IMR-90 (cell line): ENCODE data around the gene TMEM200C. TPM values are rescaled to one million over a fixed set of nuclear protein-coding genes. Genes with fewer than 3 reads are reported as not detected.

Experiments
- ATAC-seq: fragments of 200-7000 bp; cut with Tn5 transposase; 2 replicates; pipeline ENCODE4 v1.9.1; 2020; ENCODE audit warnings: low read depth, mild to moderate bottlenecking, moderate library complexity
- BruUV-seq: library from RNA; stranded (reverse); fragments of 400-500 nt; replicated peaks from 2 replicates; lab custom pipeline; 2021; lab: Mats Ljungman, UMichigan
- CTCF ChIA-PET: fragments of 300-600 bp; formaldehyde crosslinking; extraction: SDS; loops from one replicate; lab custom pipeline; 2021; ENCODE audit warnings: antibody characterized with exemption; lab: Yijun Ruan, JAX
- POLR2A ChIA-PET: fragments of 300-600 bp; sonication (Branson Sonifier 250); formaldehyde crosslinking; loops from one replicate; lab custom pipeline; 2022; ENCODE audit warnings: antibody characterized with exemption; ENCODE audit not compliant: unreplicated experiment; lab: Charles Lee
- DNase-seq: peaks from one replicate; pipeline ENCODE4 v3.0.0; 2013
- H2AFZ ChIP-seq: replicated peaks from 2 replicates; pipeline ENCODE3; 2013; ENCODE audit warnings: low read length, mild to moderate bottlenecking; ENCODE audit not compliant: poor library complexity
- H2AK5ac ChIP-seq: 2 replicates; pipeline ENCODE4 v1.6.1; 2013; ENCODE audit warnings: low read depth, low read length, inconsistent platforms
- H2AK9ac ChIP-seq: replicated peaks from 2 replicates; pipeline ENCODE3; 2013; ENCODE audit warnings: mild to moderate bottlenecking, low read depth, low read length, moderate library complexity; ENCODE audit not compliant: poor library complexity
- H2BK120ac ChIP-seq: 2 replicates; pipeline ENCODE4 v1.6.1; 2013; ENCODE audit warnings: low read depth, low read length, inconsistent platforms
- H2BK15ac ChIP-seq: 3 replicates; pipeline ENCODE4 v1.6.1; 2013; ENCODE audit warnings: low read depth, low read length, inconsistent platforms
- H2BK20ac ChIP-seq: 2 replicates; pipeline ENCODE4 v1.6.1; 2013; ENCODE audit warnings: low read depth, mild to moderate bottlenecking, inconsistent platforms, low read length, moderate library complexity
- H2BK5ac ChIP-seq: 2 replicates; pipeline ENCODE4 v1.6.1; 2013; ENCODE audit warnings: mild to moderate bottlenecking, low read depth, low read length, inconsistent platforms; ENCODE audit not compliant: poor library complexity, severe bottlenecking
- H3K14ac ChIP-seq: replicated peaks from 2 replicates; pipeline ENCODE4 v1.6.1; 2013; ENCODE audit warnings: low read depth, low read length, inconsistent platforms
- H3K18ac ChIP-seq: 2 replicates; pipeline ENCODE4 v1.6.1; 2013; ENCODE audit warnings: low read depth, low read length, control low read depth
- H3K23ac ChIP-seq: 2 replicates; pipeline ENCODE4 v1.6.1; 2013; ENCODE audit warnings: low read depth, low read length, inconsistent platforms
- H3K27ac ChIP-seq: 2 replicates; pipeline ENCODE4 v1.5.1; 2013; ENCODE audit warnings: mild to moderate bottlenecking, control low read depth, low read length; ENCODE audit not compliant: insufficient read depth
- H3K27me3 ChIP-seq: 2 replicates; pipeline ENCODE4 v1.6.1; 2013; ENCODE audit warnings: low read length; ENCODE audit not compliant: control insufficient read depth, insufficient read depth
- H3K36me3 ChIP-seq: 2 replicates; pipeline ENCODE4 v1.6.1; 2013; ENCODE audit warnings: low read length, mixed read lengths; ENCODE audit not compliant: control insufficient read depth, insufficient read depth
- H3K4ac ChIP-seq: 2 replicates; pipeline ENCODE4 v1.6.1; 2013; ENCODE audit warnings: low read depth, low read length, inconsistent platforms
- H3K4me1 ChIP-seq: 2 replicates; pipeline ENCODE4 v1.6.1; 2013; ENCODE audit warnings: low read length, mixed read lengths; ENCODE audit not compliant: control insufficient read depth, insufficient read depth
- H3K4me2 ChIP-seq: 2 replicates; pipeline ENCODE4 v1.6.1; 2013; ENCODE audit warnings: low read depth, mild to moderate bottlenecking, control low read depth, low read length, moderate library complexity
- H3K4me3 ChIP-seq: 2 replicates; pipeline ENCODE4 v1.5.1; 2013; ENCODE audit warnings: low read depth, mild to moderate bottlenecking, control low read depth, low read length, moderate library complexity; ENCODE audit not compliant: insufficient read depth
- H3K56ac ChIP-seq: 2 replicates; pipeline ENCODE4 v1.6.1; 2013; ENCODE audit warnings: low read length, inconsistent platforms; ENCODE audit not compliant: insufficient read depth; ENCODE audit errors: extremely low read depth
- H3K79me1 ChIP-seq, 2 experiments: 2 replicates each; pipeline ENCODE4 v1.6.1; 2013; ENCODE audit warnings: low read length in 2 of 2, inconsistent platforms in 1 of 2, low read depth in 1 of 2
- H3K9ac ChIP-seq: 2 replicates; pipeline ENCODE4 v1.6.1; 2013; ENCODE audit warnings: low read depth, low read length, control low read depth
- H3K9me1 ChIP-seq: 2 replicates; pipeline ENCODE4 v1.6.1; 2013; ENCODE audit warnings: low read length, inconsistent platforms; ENCODE audit not compliant: insufficient read depth
- H3K9me3 ChIP-seq: 2 replicates; pipeline ENCODE4 v1.6.1; 2013; ENCODE audit warnings: low read length; ENCODE audit not compliant: control insufficient read depth, insufficient read depth
- H4K20me1 ChIP-seq: 2 replicates; pipeline ENCODE4 v1.6.1; 2013; ENCODE audit warnings: low read length, inconsistent platforms; ENCODE audit not compliant: insufficient read depth
- H4K5ac ChIP-seq: 2 replicates; pipeline ENCODE4 v1.6.1; 2013; ENCODE audit warnings: mild to moderate bottlenecking, low read depth, low read length, control low read depth
- H4K8ac ChIP-seq, 2 experiments: 2 replicates each; pipeline ENCODE4 v1.6.1; 2013; ENCODE audit warnings: low read depth in 2 of 2, low read length in 2 of 2, control low read depth in 1 of 2, inconsistent platforms in 1 of 2
- H4K91ac ChIP-seq: 2 replicates; pipeline ENCODE4 v1.6.1; 2013; ENCODE audit warnings: low read depth, low read length, inconsistent platforms; ENCODE audit not compliant: insufficient read depth
- BHLHE40 ChIP-seq: fragments of 150-350 bp; IDR thresholded peaks from 2 replicates; pipeline ENCODE4 v1.6.1; 2016; ENCODE audit warnings: mild to moderate bottlenecking, low read depth, low read length
- MAFK ChIP-seq: IDR thresholded peaks from 2 replicates; pipeline ENCODE4 v1.6.1; 2012; ENCODE audit warnings: low read depth, low read length, improper control_type of control experiment
- RFX5 ChIP-seq: IDR thresholded peaks from 2 replicates; pipeline ENCODE4 v1.8.0; 2012; ENCODE audit warnings: low read depth, mild to moderate bottlenecking, low read length, moderate library complexity
- dilution Hi-C: fragments of 300-500 bp; cut with HindIII; formaldehyde crosslinking; loops from one replicate; pipeline ENCODE4 v1.14.3; 2018; ENCODE audit warnings: low sequenced_read_pairs; ENCODE audit not compliant: unreplicated experiment
- in situ Hi-C: fragments of 300-500 bp; cut with MboI; formaldehyde crosslinking; loops from 3 replicates; pipeline ENCODE4 v1.14.3; 2019; ENCODE audit warnings: low sequenced_read_pairs, inconsistent platforms, mixed read lengths
- intact Hi-C: fragments of 100-400 bp; cut with micrococcal nuclease; formaldehyde crosslinking; loops from 2 replicates; pipeline ENCODE4 v1.10.0; 2022
- polyA plus RNA-seq, 3 experiments: library from polyadenylated mRNA; depleted of rRNA; stranded (reverse); fragments of >200 nt; gene quantifications; 2 replicates each; pipeline ENCODE4 v1.2.3, GENCODE V29; 2012; ENCODE audit warnings: low replicate concordance in 1 of 3
- total RNA-seq: library from RNA; depleted of rRNA; stranded (reverse); fragments of >200 nt; gene quantifications from 2 replicates; pipeline ENCODE4 v1.2.3, GENCODE V29; 2012
- TF ChIP-seq, protein P1 (sequence below): fragments of 150-350 bp; IDR thresholded peaks from 2 replicates; pipeline ENCODE4 v1.6.1; 2016; ENCODE audit warnings: low read depth, mild to moderate bottlenecking, low read length, moderate library complexity, borderline replicate concordance

The TMEM200C gene
- total and polyA plus RNA-seq, 2 of the 4 experiments (the other 2 are of a cell fraction), result 1.4 to 2.5 TPM

DNA sequence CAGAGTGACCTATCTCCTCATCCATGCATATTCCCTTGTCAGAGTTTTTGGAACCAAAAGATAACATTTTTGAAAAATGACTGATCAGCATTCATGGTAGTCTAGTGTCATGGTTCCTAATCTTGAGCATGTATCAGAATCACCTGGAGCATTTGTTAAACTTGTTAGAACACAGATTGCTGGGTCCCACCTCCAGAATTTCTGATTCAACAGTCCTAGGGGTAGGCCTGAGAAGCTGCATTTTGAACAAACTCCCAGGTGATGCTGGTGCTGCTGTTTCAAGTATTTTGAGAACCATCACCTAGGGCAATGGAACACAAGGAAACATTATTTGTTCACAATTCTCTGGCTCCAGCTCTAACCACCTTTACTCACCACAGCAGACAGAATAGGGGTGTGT, 21.0 kb downstream of the TMEM200C start:
- in situ Hi-C loops, result loop anchor here (10.0 to 25.0 kb wide), 2 partner anchors 638 to 1020 kb away; no protein-coding TSS in a partner anchor
- BruUV-seq, result no TSS peak
- Histone ChIP-seq H2BK20ac (no peak overlapping the region), H3K36me3 (no peaks in the 10 kb centered on the region), H4K5ac (no peak overlapping the region), H4K20me1 (no peaks in the 10 kb centered on the region), H3K9me3 (no peaks in the 10 kb centered on the region), H4K91ac (no peak overlapping the region), H3K4me1 (no peaks in the 10 kb centered on the region), H2AK9ac (no peak overlapping the region), H3K23ac (no peak overlapping the region), H3K79me1 (no peaks in the 10 kb centered on the region), H4K8ac (no peak overlapping the region), H3K9ac (no peak overlapping the region), H3K4ac (no peak overlapping the region), H3K18ac (no peak overlapping the region), H3K14ac (no peak overlapping the region), H3K56ac (no peak overlapping the region), H2BK120ac (no peak overlapping the region), H2AK5ac (no peak overlapping the region), H3K27me3 (peaks cover 3% of the 10 kb centered on the region), H3K9me1 (no peaks in the 10 kb centered on the region), H2AFZ (no peak overlapping the region), H3K27ac (no peak overlapping the region), H3K4me3 (no peak overlapping the region), H3K4me2 (no peak overlapping the region), H2BK5ac (no peak overlapping the region), H2BK15ac (no peak overlapping the region)
- no peak for DNase-seq
- intact Hi-C loops, result loop anchor here (1.0 to 10.0 kb wide), 3 partner anchors 530 to 1300 kb away; no protein-coding TSS in a partner anchor
- CTCF ChIA-PET, result no interaction called here
- ATAC-seq, result no peak
- 0 out of 2 replicates have a peak, but pooled peaks have one; percentile 14 for TF ChIP-seq MAFK
- TF ChIP-seq, protein P1, sequence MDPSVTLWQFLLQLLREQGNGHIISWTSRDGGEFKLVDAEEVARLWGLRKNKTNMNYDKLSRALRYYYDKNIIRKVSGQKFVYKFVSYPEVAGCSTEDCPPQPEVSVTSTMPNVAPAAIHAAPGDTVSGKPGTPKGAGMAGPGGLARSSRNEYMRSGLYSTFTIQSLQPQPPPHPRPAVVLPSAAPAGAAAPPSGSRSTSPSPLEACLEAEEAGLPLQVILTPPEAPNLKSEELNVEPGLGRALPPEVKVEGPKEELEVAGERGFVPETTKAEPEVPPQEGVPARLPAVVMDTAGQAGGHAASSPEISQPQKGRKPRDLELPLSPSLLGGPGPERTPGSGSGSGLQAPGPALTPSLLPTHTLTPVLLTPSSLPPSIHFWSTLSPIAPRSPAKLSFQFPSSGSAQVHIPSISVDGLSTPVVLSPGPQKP, result no peak
- TF ChIP-seq RFX5, result no peak
- no peak for TF ChIP-seq BHLHE40
- POLR2A ChIA-PET, result no interaction called here
- dilution Hi-C loops, result no loop called here
